ENCODE data around the gene TUBB4B.

GRCh38 chr9:137227853-137228505 is 13.1 kb upstream of the TUBB4B start:
- TF ChIP-seq POLR2A (IDR thresholded peaks at IDR 0.05) (no peak), CTCF (IDR thresholded peaks at IDR 0.05 in 8 of 11, conservative IDR thresholded peaks at IDR 0.05 in 3 of 11) (no peak)
